ENCODE results near the gene TMEM225B.
"Not testable (repeated sequence)": the region's sequence is repeated elsewhere in the genome, so short reads cannot be mapped to it uniquely, and the experiment has no call there.

TMEM225B gene

DNA sequence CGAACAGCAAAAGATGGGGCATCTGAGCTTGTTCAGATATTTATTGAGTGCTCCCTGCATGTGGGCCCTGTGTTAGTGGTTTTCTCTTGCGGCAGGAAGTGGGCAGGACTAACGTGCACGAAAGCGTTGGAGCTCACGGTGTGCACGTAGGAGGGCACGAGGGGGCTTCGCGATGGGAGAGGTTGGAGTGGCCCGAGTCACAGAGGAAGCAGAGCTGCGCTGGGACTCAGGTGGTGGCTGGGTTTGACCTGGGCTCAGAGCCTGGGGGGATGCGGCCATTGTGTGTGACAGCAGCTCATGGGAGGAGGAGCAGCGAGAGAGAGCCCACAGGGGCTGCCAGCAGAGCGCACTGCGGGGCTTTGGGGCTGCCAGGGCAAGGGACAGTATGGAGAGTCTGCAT, 26.4 kb downstream of the TMEM225B start:
- H3K36me3 Mint-ChIP-seq (ENCODE audit: low read depth): peaks cover 83% of the 10 kb centered on the region
- H3K4me1 Mint-ChIP-seq: peaks cover 82% of the 10 kb centered on the region
- peak overlapping the region; percentile 100 for H3K27ac Mint-ChIP-seq

GRCh38 chr7:99625321-99625720, 27.3 kb downstream of the TMEM225B start:
- peaks cover 85% of the 10 kb centered on the region for H3K4me1 Mint-ChIP-seq
- H3K27me3 Mint-ChIP-seq: no peaks in the 10 kb centered on the region
- DNase-seq (no peak), ATAC-seq (no peak)
- peaks cover 86% of the 10 kb centered on the region for H3K36me3 Mint-ChIP-seq (ENCODE audit: low read depth)
- peak overlapping the region; percentile 93 for H3K4me3 Mint-ChIP-seq
- H3K27ac Mint-ChIP-seq: peak overlapping the region; percentile 100
- H3K9me3 Mint-ChIP-seq: no peaks in the 10 kb centered on the region

More for the DNA sequence above, 26.4 kb downstream of the TMEM225B start:
- DNase-seq (peak; percentile 82), ATAC-seq (peak; percentile 61)
- H3K4me3 Mint-ChIP-seq: peak overlapping the region; percentile 93
- no peaks in the 10 kb centered on the region for H3K27me3 Mint-ChIP-seq
- H3K9me3 Mint-ChIP-seq: no peaks in the 10 kb centered on the region

GRCh38 chr7:99625961-99626360, 27.9 kb downstream of the TMEM225B start:
- H3K4me3 Mint-ChIP-seq: peak overlapping the region; percentile 93

GRCh38 chr7:99626661-99627060, 28.6 kb downstream of the TMEM225B start:
- H3K9me3 Mint-ChIP-seq: no peaks in the 10 kb centered on the region
- H3K36me3 Mint-ChIP-seq (ENCODE audit: low read depth): peaks cover 86% of the 10 kb centered on the region
- no peaks in the 10 kb centered on the region for H3K27me3 Mint-ChIP-seq
- H3K4me3 Mint-ChIP-seq: peak overlapping the region; percentile 93
- H3K4me1 Mint-ChIP-seq: peaks cover 85% of the 10 kb centered on the region
- DNase-seq: no peak
- ATAC-seq: no peak
- peak overlapping the region; percentile 100 for H3K27ac Mint-ChIP-seq

More at GRCh38 chr7:99625961-99626360, 27.9 kb downstream of the TMEM225B start:
- no peak for DNase-seq
- peaks cover 86% of the 10 kb centered on the region for H3K36me3 Mint-ChIP-seq (ENCODE audit: low read depth)
- H3K27me3 Mint-ChIP-seq: no peaks in the 10 kb centered on the region
- ATAC-seq: no peak
- H3K27ac Mint-ChIP-seq: peak overlapping the region; percentile 100
- peaks cover 85% of the 10 kb centered on the region for H3K4me1 Mint-ChIP-seq
- no peaks in the 10 kb centered on the region for H3K9me3 Mint-ChIP-seq

GRCh38 chr7:99627513-99627912, 29.4 kb downstream of the TMEM225B start:
- Mint-ChIP-seq H3K36me3 (ENCODE audit: low read depth) (peaks cover 84% of the 10 kb centered on the region), H3K27me3 (no peaks in the 10 kb centered on the region), H3K27ac (no peak overlapping the region), H3K4me1 (peaks cover 85% of the 10 kb centered on the region), H3K4me3 (no peak overlapping the region), H3K9me3 (no peaks in the 10 kb centered on the region)
- ATAC-seq: no peak
- DNase-seq: no peak

GRCh38 chr7:99628471-99629465, 30.7 kb downstream of the TMEM225B start:
- Mint-ChIP-seq H3K27me3 (no peaks in the 10 kb centered on the region), H3K4me1 (peaks cover 80% of the 10 kb centered on the region), H3K4me3 (no peak overlapping the region), H3K9me3 (no peaks in the 10 kb centered on the region), H3K27ac (peak overlapping the region; percentile 30), H3K36me3 (ENCODE audit: low read depth) (peaks cover 79% of the 10 kb centered on the region)
- ATAC-seq (no peak), DNase-seq (no peak)

- DNase-seq (no peak), ATAC-seq (no peak)
- no peaks in the 10 kb centered on the region for H3K9me3 Mint-ChIP-seq
- H3K27me3 Mint-ChIP-seq: no peaks in the 10 kb centered on the region
- no peak overlapping the region for H3K4me3 Mint-ChIP-seq
- H3K36me3 Mint-ChIP-seq (ENCODE audit: low read depth): peaks cover 70% of the 10 kb centered on the region
- peak overlapping the region; percentile 92 for H3K27ac Mint-ChIP-seq
- H3K4me1 Mint-ChIP-seq: peaks cover 75% of the 10 kb centered on the region
Measured at GRCh38 chr7:99629643-99630042, 31.6 kb downstream of the TMEM225B start.

GRCh38 chr7:99631295-99632109, 33.4 kb downstream of the TMEM225B start:
- H3K36me3 Mint-ChIP-seq (ENCODE audit: low read depth): peaks cover 64% of the 10 kb centered on the region

GRCh38 chr7:99637414-99637813, 39.3 kb downstream of the TMEM225B start:
- Mint-ChIP-seq H3K4me3 (peak overlapping the region; percentile 66), H3K27ac (peak overlapping the region; percentile 98), H3K9me3 (peaks cover 11% of the 10 kb centered on the region), H3K36me3 (ENCODE audit: low read depth) (peaks cover 63% of the 10 kb centered on the region), H3K4me1 (peaks cover 80% of the 10 kb centered on the region)
- ATAC-seq: peak; percentile 96
- H3K27me3 Mint-ChIP-seq, DNase-seq: not testable (repeated sequence)

More at GRCh38 chr7:99631295-99632109, 33.4 kb downstream of the TMEM225B start:
- DNase-seq (peak; percentile 55), ATAC-seq (peak; percentile 98)
- Mint-ChIP-seq H3K4me3 (peak overlapping the region; percentile 36), H3K4me1 (peaks cover 66% of the 10 kb centered on the region), H3K9me3 (no peaks in the 10 kb centered on the region), H3K27me3 (no peaks in the 10 kb centered on the region), H3K27ac (peak overlapping the region; percentile 92)

DNA sequence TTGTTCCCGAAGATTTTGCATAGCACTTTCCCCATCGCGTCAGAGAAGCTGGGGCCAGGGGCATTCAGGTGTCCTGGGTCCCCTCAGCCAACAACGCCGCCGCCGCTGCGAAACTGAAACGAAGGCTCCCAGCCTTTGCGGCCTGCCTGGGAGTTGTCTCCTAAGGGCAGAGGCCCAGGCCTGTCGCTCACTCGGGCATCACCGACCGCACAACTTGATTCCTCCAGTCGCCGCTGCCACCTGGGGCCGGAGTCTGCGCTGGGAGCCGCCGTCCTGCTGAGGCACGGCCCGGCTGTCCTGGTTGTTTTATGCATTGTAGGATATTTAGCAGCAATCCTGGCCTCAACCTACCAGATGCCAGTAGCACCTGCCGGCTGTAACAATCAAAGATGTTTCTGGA, 40.7 kb downstream of the TMEM225B start:
- DNase-seq: no peak
- Mint-ChIP-seq H3K4me3 (no peak overlapping the region), H3K27me3 (no peaks in the 10 kb centered on the region), H3K36me3 (ENCODE audit: low read depth) (peaks cover 63% of the 10 kb centered on the region), H3K27ac (peak overlapping the region; percentile 98), H3K9me3 (peaks cover 11% of the 10 kb centered on the region), H3K4me1 (peaks cover 82% of the 10 kb centered on the region)
- no peak for ATAC-seq

GRCh38 chr7:99639267-99639666, 41.2 kb downstream of the TMEM225B start:
- peaks cover 80% of the 10 kb centered on the region for H3K4me1 Mint-ChIP-seq
- H3K4me3 Mint-ChIP-seq: no peak overlapping the region
- no peaks in the 10 kb centered on the region for H3K27me3 Mint-ChIP-seq
- H3K27ac Mint-ChIP-seq: peak overlapping the region; percentile 98
- ATAC-seq: no peak
- DNase-seq: no peak
- H3K36me3 Mint-ChIP-seq (ENCODE audit: low read depth): peaks cover 67% of the 10 kb centered on the region
- H3K9me3 Mint-ChIP-seq: peaks cover 11% of the 10 kb centered on the region

DNA sequence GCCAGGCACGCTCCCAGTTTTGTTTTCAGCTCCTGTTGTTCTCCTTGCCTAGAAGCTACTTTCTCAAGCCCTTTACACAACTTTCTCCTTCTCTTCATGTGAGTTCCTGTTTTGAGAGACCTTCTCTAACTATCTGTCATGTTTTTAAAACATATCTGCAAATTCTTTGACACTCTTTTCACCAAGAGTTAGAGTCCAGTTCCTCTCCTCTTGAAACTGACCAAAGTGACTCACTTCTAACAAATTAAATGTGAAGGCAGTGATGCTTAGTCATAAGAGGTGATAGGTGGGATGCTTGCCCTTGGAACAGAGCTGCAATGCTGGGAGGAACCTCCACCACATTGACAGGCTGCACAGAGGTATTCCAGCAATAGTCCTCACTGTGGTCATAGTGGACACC, 44.0 kb downstream of the TMEM225B start:
- peak overlapping the region; percentile 44 for H3K27ac Mint-ChIP-seq
- peaks cover 75% of the 10 kb centered on the region for H3K36me3 Mint-ChIP-seq (ENCODE audit: low read depth)
- no peak overlapping the region for H3K4me3 Mint-ChIP-seq
- H3K4me1 Mint-ChIP-seq: peaks cover 69% of the 10 kb centered on the region
- DNase-seq (no peak), ATAC-seq (peak; percentile 30)
- H3K9me3 Mint-ChIP-seq: peaks cover 11% of the 10 kb centered on the region
- H3K27me3 Mint-ChIP-seq: no peaks in the 10 kb centered on the region

GRCh38 chr7:99643464-99643863, 45.4 kb downstream of the TMEM225B start:
- peaks cover 61% of the 10 kb centered on the region for H3K4me1 Mint-ChIP-seq
- DNase-seq (no peak), ATAC-seq (no peak)
- H3K9me3 Mint-ChIP-seq: peaks cover 11% of the 10 kb centered on the region
- no peak overlapping the region for H3K27ac Mint-ChIP-seq
- H3K27me3 Mint-ChIP-seq: no peaks in the 10 kb centered on the region
- H3K4me3 Mint-ChIP-seq: no peak overlapping the region
- H3K36me3 Mint-ChIP-seq (ENCODE audit: low read depth): peaks cover 67% of the 10 kb centered on the region

DNA sequence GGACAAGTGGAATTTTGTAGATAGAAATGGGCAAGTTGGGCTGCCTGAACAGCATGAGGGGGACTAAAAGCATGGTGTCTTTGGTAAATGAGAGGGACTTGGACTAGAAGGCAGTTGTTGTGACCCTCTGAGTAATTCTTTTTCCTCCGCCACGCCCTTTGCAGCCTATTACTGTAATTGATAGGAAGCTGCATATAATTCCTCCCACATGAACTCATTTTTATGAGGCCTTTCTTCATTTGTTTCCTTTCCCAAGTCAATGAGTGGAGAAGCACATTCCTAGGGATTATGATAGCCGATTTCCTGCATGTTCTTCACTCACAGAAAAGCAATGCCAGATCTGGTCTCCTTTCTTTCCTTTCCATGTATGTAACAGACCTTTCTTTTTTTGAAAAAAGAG, 46.4 kb downstream of the TMEM225B start:
- Mint-ChIP-seq H3K4me3 (no peak overlapping the region), H3K27me3 (no peaks in the 10 kb centered on the region), H3K9me3 (peaks cover 11% of the 10 kb centered on the region), H3K36me3 (ENCODE audit: low read depth) (peaks cover 60% of the 10 kb centered on the region), H3K4me1 (peaks cover 60% of the 10 kb centered on the region), H3K27ac (no peak overlapping the region)
- ATAC-seq: no peak
- no peak for DNase-seq
